ENCODE data around the gene PBOV1.

The PBOV1 gene

DNA sequence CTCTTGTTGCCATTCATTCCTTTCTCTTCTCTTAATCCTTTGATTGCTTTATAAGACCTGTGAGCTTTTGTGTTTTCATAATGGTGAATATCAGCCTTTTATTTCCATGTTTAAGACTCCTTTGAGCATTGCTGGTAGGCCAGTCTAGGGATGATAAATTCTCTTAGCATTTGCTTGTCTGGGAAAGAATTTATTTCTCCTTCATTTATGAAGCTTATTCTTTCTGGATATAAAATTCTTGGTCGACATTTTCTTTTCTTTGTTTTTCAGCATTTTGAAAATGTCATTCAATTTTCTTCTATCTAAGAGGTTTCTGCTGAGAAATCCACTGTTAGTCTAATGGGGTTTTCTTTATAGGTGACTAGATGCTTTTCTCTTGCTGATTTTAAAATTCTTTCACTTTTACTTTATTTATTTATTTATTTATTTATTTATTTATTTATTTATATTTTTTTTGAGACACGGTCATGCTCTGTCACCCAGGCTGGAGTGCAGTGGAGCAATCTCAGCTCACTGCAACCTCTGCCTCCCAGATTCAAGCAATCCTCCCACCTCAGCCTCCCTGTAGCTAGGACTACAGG lies 41.5 kb downstream of the PBOV1 start:
- TF ChIP-seq, protein P1, sequence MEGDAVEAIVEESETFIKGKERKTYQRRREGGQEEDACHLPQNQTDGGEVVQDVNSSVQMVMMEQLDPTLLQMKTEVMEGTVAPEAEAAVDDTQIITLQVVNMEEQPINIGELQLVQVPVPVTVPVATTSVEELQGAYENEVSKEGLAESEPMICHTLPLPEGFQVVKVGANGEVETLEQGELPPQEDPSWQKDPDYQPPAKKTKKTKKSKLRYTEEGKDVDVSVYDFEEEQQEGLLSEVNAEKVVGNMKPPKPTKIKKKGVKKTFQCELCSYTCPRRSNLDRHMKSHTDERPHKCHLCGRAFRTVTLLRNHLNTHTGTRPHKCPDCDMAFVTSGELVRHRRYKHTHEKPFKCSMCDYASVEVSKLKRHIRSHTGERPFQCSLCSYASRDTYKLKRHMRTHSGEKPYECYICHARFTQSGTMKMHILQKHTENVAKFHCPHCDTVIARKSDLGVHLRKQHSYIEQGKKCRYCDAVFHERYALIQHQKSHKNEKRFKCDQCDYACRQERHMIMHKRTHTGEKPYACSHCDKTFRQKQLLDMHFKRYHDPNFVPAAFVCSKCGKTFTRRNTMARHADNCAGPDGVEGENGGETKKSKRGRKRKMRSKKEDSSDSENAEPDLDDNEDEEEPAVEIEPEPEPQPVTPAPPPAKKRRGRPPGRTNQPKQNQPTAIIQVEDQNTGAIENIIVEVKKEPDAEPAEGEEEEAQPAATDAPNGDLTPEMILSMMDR (IDR thresholded peaks at IDR 0.05): no peak
- Histone ChIP-seq H3K36me3 (no peaks in the 10 kb centered on the region), H3K9me3 (peaks cover 0 to 24% (median 21%) of the 10 kb centered on the region in 3 donors), H3K4me1 (no peaks in the 10 kb centered on the region), H3K27me3 (no peaks in the 10 kb centered on the region), H3K4me3 (no peak overlapping the region), H3K27ac (no peak overlapping the region)
- no peak for DNase-seq
- intact Hi-C loops (cut with DNase I; ENCODE audit: low total_unique reads): no loop called here

GRCh38 chr6:138175596-138175995 lies 42.7 kb downstream of the PBOV1 start:
- no peaks in the 10 kb centered on the region for H3K4me1 ChIP-seq
- no peaks in the 10 kb centered on the region for H3K27me3 ChIP-seq
- no peak overlapping the region for H3K27ac ChIP-seq
- no peak overlapping the region for H3K4me3 ChIP-seq
- DNase-seq: no peak
- H3K36me3 ChIP-seq: no peaks in the 10 kb centered on the region
- intact Hi-C loops (cut with DNase I; ENCODE audit: low total_unique reads): no loop called here
- peaks cover 0 to 24% (median 21%) of the 10 kb centered on the region in 3 donors for H3K9me3 ChIP-seq
- TF ChIP-seq, protein P1 (IDR thresholded peaks at IDR 0.05): no peak

All from tibial artery (tissue), 4 donors.